ENCODE data around the gene NFATC1.

Gene NFATC1

DNA sequence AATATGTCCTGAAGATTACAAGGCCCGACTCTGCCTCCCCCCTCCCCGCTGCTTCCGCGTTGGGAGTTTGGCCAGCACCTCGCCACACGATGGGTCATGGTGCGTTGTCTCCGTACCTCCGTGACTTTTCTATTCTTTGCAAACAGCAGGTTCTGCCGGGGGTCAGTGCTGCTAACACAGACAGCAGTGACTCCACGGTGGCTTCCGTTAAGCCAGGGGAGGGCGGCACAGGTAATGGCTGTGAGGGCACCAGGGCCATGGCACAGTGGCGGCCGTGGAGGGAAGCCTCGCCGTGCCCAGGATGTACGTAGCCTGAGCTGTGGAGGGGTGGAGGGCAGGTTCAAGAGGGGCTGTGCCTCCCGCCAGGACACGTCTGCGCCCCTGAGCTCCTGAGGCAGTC lies 115.5 kb downstream of the NFATC1 start:
- DNase-seq, result no peak

- peak; percentile 2 for DNase-seq
Measured at GRCh38 chr18:79511671-79512301, 116.1 kb downstream of the NFATC1 start.

GRCh38 chr18:79512461-79513380 lies 117.0 kb downstream of the NFATC1 start:
- DNase-seq, result peak; percentile 1

- DNase-seq, result peak; percentile 1
Measured at GRCh38 chr18:79513381-79514081, 117.8 kb downstream of the NFATC1 start.

DNA sequence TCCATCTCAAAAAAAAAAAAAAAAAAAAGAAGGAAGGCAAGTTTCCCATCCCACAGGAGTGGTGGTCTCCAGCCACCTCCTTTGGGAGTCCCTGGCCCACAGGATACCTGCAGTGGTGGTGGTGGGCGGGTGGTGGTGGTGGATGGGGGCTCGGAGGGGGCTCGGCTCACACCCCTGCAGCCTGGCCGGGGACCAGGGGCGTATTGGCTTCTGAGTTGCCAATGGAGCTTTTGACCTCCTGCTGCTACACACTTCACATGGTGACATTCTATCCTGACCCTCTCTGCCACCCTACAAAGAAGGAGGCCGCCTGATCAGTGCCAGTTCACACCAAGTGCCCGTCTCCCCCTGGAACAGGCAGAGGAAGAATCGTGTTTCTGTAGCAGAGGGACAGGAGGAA lies 119.6 kb downstream of the NFATC1 start:
- no peak for DNase-seq

DNA sequence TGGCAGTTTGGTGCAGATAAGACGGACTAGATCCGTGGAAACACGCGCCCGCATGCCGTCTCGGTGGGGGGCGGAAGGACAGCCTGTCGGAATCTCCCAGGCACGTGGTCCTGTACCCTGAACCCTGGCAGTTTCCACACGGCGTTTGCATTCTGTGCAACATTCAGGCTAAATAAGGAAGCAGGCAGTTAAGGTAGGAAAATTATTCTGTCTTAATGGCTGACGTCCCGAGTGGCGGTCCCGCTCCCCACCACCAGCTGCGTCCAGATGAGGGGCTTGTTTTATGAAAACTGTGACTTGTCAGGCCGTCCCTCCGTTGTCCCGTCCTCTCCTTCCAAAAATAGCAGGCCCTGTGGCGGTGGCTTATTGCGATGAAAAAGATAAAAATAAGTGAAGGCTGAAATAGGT lies 120.2 kb downstream of the NFATC1 start:
- no peak for DNase-seq

DNA sequence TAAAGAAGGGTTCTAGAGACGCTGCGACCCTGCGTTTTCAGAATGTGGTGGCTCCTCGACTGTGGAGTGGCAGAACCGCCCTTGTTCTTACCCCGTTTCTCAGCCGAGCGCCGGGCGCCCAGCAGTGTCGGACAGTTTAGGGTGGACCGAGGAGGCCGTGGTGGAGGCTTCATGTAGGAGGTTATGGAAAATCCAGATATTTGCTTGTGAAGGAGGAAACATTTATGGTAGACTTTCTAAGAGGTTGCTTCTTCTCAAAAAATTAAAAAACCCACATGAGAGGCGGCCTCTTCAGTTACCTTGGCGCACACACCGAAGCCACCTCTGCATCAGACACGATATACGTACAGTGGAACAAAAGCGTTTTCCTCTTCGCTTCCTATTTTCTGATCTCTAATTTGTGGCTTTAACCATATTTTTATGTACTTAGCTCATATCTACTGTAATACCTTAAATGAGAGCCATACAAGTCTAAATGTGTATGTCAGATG lies 120.8 kb downstream of the NFATC1 start:
- peak; percentile 39 for DNase-seq

DNA sequence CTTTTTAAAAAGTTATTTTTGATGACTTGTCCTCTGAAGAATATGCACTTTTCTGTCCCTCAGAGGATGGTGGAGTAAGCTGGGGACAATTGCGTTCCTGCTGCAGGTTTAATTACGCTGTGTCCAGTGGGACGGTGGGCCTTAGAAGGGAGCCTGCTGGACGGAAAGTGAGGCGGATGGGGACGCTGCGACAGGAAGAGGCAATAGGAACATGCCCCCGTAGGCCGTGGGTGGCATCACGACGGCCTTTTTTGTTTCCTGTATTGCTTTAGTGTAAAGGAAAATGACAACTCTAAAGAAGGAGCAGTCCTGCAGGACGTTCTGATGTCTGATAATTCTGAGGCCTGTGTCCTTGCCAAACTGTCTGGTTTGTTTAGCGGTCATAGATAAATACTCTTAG lies 121.6 kb downstream of the NFATC1 start:
- peak; percentile 76 for DNase-seq

DNA sequence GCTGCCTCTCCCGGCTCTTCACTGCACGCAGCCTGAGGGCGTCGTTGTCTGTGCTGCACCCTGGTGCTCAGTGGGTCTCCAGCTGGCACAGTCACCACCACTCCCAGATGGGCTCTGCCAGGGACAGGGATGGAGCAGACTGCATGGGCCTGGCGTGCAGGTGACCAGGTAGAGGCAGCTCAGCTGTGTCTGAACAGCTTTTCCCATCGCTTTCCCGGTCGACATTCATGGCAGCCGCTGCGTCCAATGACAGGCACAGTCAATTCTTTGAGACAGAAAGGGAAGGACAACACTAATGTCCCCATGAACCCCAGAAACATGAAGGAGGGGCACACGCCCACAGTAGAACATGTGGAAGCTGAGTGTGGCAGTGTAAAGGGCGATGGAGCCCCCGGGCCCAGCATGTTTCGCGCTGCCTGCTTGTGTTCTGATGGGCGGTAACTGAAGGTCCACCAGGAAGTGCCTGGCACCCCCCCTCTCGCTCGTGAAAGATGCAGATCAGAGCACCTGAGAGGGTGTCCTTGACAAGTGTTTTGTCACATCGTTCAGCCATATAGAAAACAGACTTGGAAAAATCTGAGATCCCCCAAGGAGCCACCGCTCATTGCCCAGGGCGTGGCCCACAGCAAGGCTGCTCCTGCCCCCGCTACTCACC lies 122.4 kb downstream of the NFATC1 start:
- no peak for DNase-seq

DNA sequence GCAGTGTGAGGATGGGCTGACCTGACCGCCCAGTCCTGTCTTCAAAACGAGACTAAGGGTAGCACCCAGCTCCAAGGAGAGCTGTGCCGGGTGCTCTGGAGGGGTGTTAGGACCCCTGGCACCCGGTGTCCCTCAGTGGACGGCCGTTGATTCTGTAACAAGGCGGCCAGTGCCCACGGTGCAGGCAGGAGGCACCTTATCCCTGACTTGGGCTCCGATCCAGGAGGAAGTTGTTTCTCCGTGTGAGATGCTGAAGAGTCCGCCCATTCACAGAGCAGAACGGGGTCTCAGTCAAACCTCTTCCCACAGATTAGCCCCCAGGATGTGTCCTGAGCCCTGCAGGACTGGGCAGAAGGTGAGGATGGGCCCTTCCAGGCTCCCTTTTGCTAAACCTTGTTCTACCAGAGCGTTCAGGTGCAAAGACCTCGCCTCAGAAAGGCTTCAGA lies 123.0 kb downstream of the NFATC1 start:
- DNase-seq, result no peak

GRCh38 chr18:79519751-79520477 lies 124.2 kb downstream of the NFATC1 start:
- peak; percentile 80 for DNase-seq

- DNase-seq, result no peak
Measured at GRCh38 chr18:79520478-79521390, 125.0 kb downstream of the NFATC1 start.

GRCh38 chr18:79521416-79522205 lies 125.9 kb downstream of the NFATC1 start:
- peak; percentile 19 for DNase-seq

DNA sequence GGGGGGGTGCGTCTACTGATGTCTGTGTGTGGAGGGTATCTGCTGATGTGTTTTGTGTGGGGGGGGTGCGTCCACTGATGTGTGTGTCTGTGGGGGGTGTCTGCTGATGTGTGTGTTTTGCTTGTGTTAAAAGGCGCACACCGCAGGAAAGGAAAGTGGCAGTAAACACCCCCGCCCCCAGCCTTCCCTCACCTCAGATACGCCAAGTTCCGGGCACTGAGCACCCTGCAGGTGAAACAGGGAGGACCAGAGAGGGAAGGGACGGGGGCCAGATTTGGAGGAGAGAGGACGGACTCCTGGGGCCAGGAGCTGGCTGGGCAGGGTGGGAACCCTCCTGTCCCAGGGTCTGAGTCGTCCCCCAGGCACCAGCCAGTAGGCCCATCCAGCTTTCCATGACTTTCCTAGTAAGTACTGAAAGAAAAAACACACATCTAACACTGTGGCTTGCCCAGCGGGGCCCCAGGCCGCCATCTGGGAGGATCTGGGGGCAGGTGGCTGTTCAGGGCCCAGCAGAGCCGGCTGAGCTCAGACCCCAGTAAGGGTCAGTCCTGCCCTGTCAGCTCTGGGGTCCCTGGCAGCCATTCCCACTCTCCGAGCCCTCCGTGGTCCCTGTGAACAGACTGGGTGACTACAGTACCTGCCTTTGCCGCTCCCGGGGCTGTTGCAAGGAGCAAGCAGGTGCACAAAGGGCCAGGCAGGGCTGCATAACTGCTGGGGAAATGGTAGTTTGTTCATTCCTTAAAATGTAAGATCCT lies 126.9 kb downstream of the NFATC1 start:
- DNase-seq, result peak; percentile 86

GRCh38 chr18:79523206-79523735 lies 127.5 kb downstream of the NFATC1 start:
- peak; percentile 84 for DNase-seq

- DNase-seq, result peak; percentile 85
Measured at GRCh38 chr18:79523736-79524180, 128.0 kb downstream of the NFATC1 start.

DNA sequence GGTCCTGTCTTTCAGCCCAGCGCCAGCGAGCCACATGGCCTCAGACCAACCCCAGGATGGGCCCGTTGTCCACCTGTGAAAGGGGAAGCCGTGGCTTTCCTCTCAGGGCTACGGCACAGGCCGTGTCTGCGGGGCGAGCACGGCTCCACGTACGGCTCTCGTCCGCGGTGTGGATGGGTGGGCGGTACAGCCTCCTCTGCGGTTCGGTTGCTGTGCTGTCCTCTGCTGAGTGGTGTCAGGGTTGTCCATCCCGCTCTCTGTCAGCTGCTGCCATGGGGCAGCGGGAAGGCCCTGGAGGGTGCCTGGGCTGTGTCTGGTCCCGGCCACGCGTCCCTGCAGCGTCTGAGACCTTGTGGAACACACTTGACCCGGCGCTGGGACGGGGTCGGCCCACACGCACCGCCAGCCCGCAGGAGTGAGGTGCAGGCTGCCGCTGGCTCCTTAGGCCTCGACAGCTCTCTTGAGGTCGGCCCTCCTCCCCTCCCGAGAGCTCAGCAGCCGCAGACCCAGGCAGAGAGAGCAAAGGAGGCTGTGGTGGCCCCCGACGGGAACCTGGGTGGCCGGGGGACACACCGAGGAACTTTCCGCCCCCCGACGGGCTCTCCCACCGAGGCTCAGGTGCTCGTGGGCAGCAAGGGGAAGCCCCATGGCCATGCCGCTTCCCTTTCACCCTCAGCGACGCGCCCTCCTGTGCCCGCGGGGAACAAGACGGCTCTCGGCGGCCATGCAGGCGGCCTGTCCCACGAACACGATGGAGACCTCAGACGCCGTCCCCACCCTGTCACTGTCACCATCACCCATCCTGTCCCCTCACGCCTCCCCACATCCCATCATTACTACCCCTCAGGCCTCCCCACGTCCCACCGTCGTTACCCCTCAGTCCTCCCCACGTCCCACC lies 128.7 kb downstream of the NFATC1 start:
- DNase-seq, result peak; percentile 76

Data from activated CD4-positive, alpha-beta T cell treated with anti-CD3 and anti-CD28 coated beads for 48 hours (primary cell).